ENCODE results near the gene GGA3.
A peak's percentile ranks its signal among the peaks of the same experiment; 100 is the strongest.
"Not testable (repeated sequence)": the region's sequence is repeated elsewhere in the genome, so short reads cannot be mapped to it uniquely, and the experiment has no call there.

GGA3 gene

DNA sequence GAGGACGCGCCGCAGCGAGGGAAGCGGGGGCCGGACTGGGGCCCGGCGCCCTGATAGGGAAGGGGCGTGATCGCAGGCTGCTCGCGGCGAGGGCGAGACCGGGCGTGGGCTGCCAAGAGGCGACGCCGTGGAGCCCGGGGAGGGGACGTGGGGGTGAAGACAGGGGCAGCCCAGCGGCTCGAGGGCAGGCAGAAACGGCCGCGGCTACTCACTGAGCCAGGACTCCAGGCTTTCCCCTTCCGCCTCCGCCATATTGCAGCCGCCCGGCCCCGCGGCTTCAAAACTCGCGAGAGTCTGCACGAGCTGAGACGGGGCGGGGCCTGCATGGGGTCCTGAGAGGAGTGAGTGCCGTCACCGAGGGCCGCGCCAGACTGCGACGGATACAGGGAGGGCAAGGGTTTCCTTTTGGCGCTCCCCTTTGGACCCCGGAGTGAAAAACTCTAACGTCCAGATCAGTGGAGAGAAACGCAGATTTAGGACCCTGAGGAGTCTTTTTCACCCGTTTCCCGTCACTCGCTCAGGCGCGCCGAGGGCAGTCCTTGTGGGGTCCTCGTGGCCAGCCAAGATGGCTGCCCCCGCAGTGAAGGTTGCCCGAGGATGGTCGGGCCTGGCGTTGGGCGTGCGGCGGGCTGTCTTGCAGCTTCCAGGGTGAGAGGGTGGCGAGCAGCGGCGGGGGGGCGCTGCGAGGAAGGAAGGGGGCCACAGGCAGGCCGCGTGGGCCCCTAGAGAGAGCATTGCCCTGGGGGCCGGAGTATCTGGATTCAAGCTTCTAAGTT, at the start of gene GGA3, which contains the start of gene MRPS7:
Gene GGA3 (minus strand): TSS at position 271 of the 776 bp plus-strand sequence. CDS start 19 bp downstream, at position 252.
Gene MRPS7 (plus strand): TSS at position 544 of the 776 bp plus-strand sequence. CDS start 22 bp downstream, at position 566.
- DNase-seq (ENCODE audit: low spot score in 2 of 2) = peak; percentile 85 to 97
- Histone ChIP-seq H3K36me3 (replicated peaks) (peaks cover 47% of the 10 kb centered on the region), H3K9me3 (no peaks in the 10 kb centered on the region), H3K4me3 (peak within 1 kb of the TSS; percentile 100), H3K27me3 (ENCODE audit: low read depth) (no peaks in the 10 kb centered on the region), H3K4me1 (peaks cover 9% of the 10 kb centered on the region)
- in situ Hi-C loops (cut with MboI; ENCODE audit: low sequenced_read_pairs) = no loop called here

GRCh38 chr17:75308732-75309629, 47.6 kb upstream of the GGA3 start:
- H3K27me3 ChIP-seq (ENCODE audit: low read depth) = no peaks in the 10 kb centered on the region
- H3K4me3 ChIP-seq = no peak overlapping the region
- H3K4me1 ChIP-seq = no peaks in the 10 kb centered on the region
- no peaks in the 10 kb centered on the region for H3K36me3 ChIP-seq (replicated peaks)
- no peaks in the 10 kb centered on the region for H3K9me3 ChIP-seq
- no peak for DNase-seq (ENCODE audit: low spot score in 2 of 2)
- in situ Hi-C loops (cut with MboI; ENCODE audit: low sequenced_read_pairs) = no loop called here

GRCh38 chr17:75307957-75308731, 46.7 kb upstream of the GGA3 start:
- in situ Hi-C loops (cut with MboI; ENCODE audit: low sequenced_read_pairs) = no loop called here
- Histone ChIP-seq H3K9me3 (no peaks in the 10 kb centered on the region), H3K27me3 (ENCODE audit: low read depth) (no peaks in the 10 kb centered on the region), H3K36me3 (replicated peaks) (no peaks in the 10 kb centered on the region), H3K4me1 (no peaks in the 10 kb centered on the region), H3K4me3 (no peak overlapping the region)
- no peak for DNase-seq (ENCODE audit: low spot score in 2 of 2)

GRCh38 chr17:75301502-75302206, 40.2 kb upstream of the GGA3 start:
- H3K36me3 ChIP-seq (replicated peaks) = no peaks in the 10 kb centered on the region
- in situ Hi-C loops (cut with MboI; ENCODE audit: low sequenced_read_pairs) = no loop called here
- DNase-seq (ENCODE audit: low spot score in 2 of 2) = no peak
- no peaks in the 10 kb centered on the region for H3K27me3 ChIP-seq (ENCODE audit: low read depth)
- H3K9me3 ChIP-seq = no peaks in the 10 kb centered on the region
- no peaks in the 10 kb centered on the region for H3K4me1 ChIP-seq
- no peak overlapping the region for H3K4me3 ChIP-seq

- Histone ChIP-seq H3K4me1 (no peaks in the 10 kb centered on the region), H3K4me3 (no peak overlapping the region), H3K36me3 (replicated peaks) (no peaks in the 10 kb centered on the region), H3K9me3 (no peaks in the 10 kb centered on the region), H3K27me3 (ENCODE audit: low read depth) (no peaks in the 10 kb centered on the region)
- in situ Hi-C loops (cut with MboI; ENCODE audit: low sequenced_read_pairs) = no loop called here
- DNase-seq (ENCODE audit: low spot score in 2 of 2) = no peak
Observed at GRCh38 chr17:75301049-75301448, 39.6 kb upstream of the GGA3 start.

DNA sequence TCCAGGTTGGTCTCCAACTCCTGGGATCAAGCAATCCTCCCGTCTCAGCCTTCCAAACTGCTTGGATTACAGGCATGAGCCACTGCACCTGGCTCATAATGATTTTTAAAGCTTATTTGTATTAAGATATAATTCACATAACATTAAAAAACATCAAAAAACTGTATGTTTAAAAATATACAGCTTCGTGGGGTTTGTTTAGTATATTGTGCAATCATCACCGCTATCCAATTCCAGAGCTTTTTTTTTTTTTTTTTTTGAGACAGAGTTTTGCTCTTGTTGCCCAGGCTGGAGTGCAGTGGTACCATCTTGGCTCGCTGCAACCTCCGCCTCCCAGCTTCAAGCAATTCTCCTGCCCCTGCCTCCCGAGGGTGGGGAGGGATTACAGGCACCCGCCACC, 38.9 kb upstream of the GGA3 start:
- Histone ChIP-seq H3K9me3 (no peaks in the 10 kb centered on the region), H3K4me1 (no peaks in the 10 kb centered on the region), H3K36me3 (replicated peaks) (no peaks in the 10 kb centered on the region), H3K4me3 (no peak overlapping the region), H3K27me3 (ENCODE audit: low read depth) (no peaks in the 10 kb centered on the region)
- in situ Hi-C loops (cut with MboI; ENCODE audit: low sequenced_read_pairs) = no loop called here
- no peak for DNase-seq (ENCODE audit: low spot score in 2 of 2)

- in situ Hi-C loops (cut with MboI; ENCODE audit: low sequenced_read_pairs) = no loop called here
- Histone ChIP-seq H3K4me1 (no peaks in the 10 kb centered on the region), H3K36me3 (replicated peaks) (no peaks in the 10 kb centered on the region), H3K4me3 (no peak overlapping the region), H3K27me3 (ENCODE audit: low read depth) (no peaks in the 10 kb centered on the region), H3K9me3 (no peaks in the 10 kb centered on the region)
- no peak for DNase-seq (ENCODE audit: low spot score in 2 of 2)
Observed at GRCh38 chr17:75295201-75296158, 34.1 kb upstream of the GGA3 start.

GRCh38 chr17:75292810-75293448, 31.5 kb upstream of the GGA3 start:
- H3K36me3 ChIP-seq (replicated peaks); in situ Hi-C loops (cut with MboI; ENCODE audit: low sequenced_read_pairs); H3K9me3 ChIP-seq; DNase-seq (ENCODE audit: low spot score in 2 of 2); H3K27me3 ChIP-seq (ENCODE audit: low read depth); H3K4me3 ChIP-seq; H3K4me1 ChIP-seq: not testable (repeated sequence)

- Histone ChIP-seq H3K36me3 (replicated peaks) (peaks cover 27% of the 10 kb centered on the region), H3K9me3 (no peaks in the 10 kb centered on the region; the same call in 1 of the 2 replicates), H3K27me3 (ENCODE audit: low read depth) (no peaks in the 10 kb centered on the region), H3K4me1 (peaks cover 11% of the 10 kb centered on the region), H3K4me3 (peak overlapping the region; percentile 93)
- DNase-seq (ENCODE audit: low spot score in 2 of 2) = peak in 1 of 2 experiments; percentile 49
- in situ Hi-C loops (cut with MboI; ENCODE audit: low sequenced_read_pairs) = no loop called here
Observed at GRCh38 chr17:75289832-75290337, 28.5 kb upstream of the GGA3 start.

- peak; percentile 98 to 99 for DNase-seq (ENCODE audit: low spot score in 2 of 2)
- no peaks in the 10 kb centered on the region for H3K27me3 ChIP-seq (ENCODE audit: low read depth)
- peaks cover 11% of the 10 kb centered on the region for H3K4me1 ChIP-seq
- in situ Hi-C loops (cut with MboI; ENCODE audit: low sequenced_read_pairs) = no loop called here
- peak within 1 kb of the TSS; percentile 93 for H3K4me3 ChIP-seq
- no peaks in the 10 kb centered on the region; the same call in 1 of the 2 replicates for H3K9me3 ChIP-seq
- peaks cover 29% of the 10 kb centered on the region for H3K36me3 ChIP-seq (replicated peaks)
Observed at GRCh38 chr17:75289115-75289831, 27.9 kb upstream of the GGA3 start, which contains the start of gene SLC25A19. TSS of gene SLC25A19 (minus strand) at chr17:75289433. CDS start at chr17:75286764, 2,669 bp downstream.

- peak; percentile 32 to 74 for DNase-seq (ENCODE audit: low spot score in 2 of 2)
- peaks cover 11% of the 10 kb centered on the region for H3K4me1 ChIP-seq
- peaks cover 29% of the 10 kb centered on the region for H3K36me3 ChIP-seq (replicated peaks)
- H3K9me3 ChIP-seq = no peaks in the 10 kb centered on the region; the same call in 1 of the 2 replicates
- H3K27me3 ChIP-seq (ENCODE audit: low read depth) = no peaks in the 10 kb centered on the region
- H3K4me3 ChIP-seq = peak overlapping the region; percentile 93
- in situ Hi-C loops (cut with MboI; ENCODE audit: low sequenced_read_pairs) = no loop called here
Observed at GRCh38 chr17:75288770-75289114, 27.3 kb upstream of the GGA3 start.

Measured in HAP-1 (cell line).